HG02973 (cell line): ENCODE data around the gene CDKN2AIP.
"Not testable (repeated sequence)": the region's sequence is repeated elsewhere in the genome, so short reads cannot be mapped to it uniquely, and the experiment has no call there.

Experiments used
- ATAC-seq: cut with Tn5 transposase; IDR thresholded peaks from one replicate; pipeline ENCODE4 v1.9.1; 2021; ENCODE audit warnings: moderate library complexity; ENCODE audit not compliant: unreplicated experiment

Gene CDKN2AIP

GRCh38 chr4:183447646-183448045 is 3.2 kb downstream of the CDKN2AIP start:
- no peak for ATAC-seq

- ATAC-seq: no peak
These were observed 4.0 kb downstream of the CDKN2AIP start for GRCh38 chr4:183448436-183448835.

DNA sequence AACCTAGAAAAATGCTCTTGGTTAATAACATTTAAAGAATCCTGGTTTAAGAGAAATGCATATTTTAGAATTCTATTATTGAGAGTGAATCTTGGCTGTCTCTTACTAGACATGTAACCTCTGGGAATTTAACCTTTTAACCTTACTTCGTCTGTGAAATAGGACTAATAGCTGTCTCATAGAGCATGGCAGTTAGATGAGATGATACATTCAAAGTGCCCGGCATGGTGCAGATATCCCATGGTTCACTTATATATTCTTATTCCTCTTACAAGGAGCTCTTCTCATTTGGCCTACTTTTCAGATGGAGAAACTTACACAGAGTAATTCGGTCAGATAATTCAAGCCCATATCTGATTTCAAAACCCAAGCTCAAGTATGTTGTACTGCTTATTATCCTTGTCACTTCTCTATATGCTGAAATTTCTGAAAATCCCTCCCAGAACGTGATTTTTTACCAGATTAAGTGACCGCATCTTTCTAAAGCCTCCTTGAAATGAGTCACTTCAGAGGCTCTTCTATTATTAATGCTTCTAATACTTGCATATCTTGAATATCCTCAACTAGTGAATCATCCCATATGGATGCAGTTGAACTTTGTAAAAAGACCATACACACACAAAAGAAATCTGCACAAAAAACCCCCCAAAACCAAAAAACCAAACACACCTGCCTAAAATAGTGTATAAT is 4.9 kb downstream of the CDKN2AIP start:
- no peak for ATAC-seq

GRCh38 chr4:183450108-183450507 is 5.7 kb downstream of the CDKN2AIP start:
- no peak for ATAC-seq

GRCh38 chr4:183455431-183456195 is 11.2 kb downstream of the CDKN2AIP start:
- no peak for ATAC-seq

- no peak for ATAC-seq
These were observed 13.6 kb downstream of the CDKN2AIP start for GRCh38 chr4:183458005-183458404.

DNA sequence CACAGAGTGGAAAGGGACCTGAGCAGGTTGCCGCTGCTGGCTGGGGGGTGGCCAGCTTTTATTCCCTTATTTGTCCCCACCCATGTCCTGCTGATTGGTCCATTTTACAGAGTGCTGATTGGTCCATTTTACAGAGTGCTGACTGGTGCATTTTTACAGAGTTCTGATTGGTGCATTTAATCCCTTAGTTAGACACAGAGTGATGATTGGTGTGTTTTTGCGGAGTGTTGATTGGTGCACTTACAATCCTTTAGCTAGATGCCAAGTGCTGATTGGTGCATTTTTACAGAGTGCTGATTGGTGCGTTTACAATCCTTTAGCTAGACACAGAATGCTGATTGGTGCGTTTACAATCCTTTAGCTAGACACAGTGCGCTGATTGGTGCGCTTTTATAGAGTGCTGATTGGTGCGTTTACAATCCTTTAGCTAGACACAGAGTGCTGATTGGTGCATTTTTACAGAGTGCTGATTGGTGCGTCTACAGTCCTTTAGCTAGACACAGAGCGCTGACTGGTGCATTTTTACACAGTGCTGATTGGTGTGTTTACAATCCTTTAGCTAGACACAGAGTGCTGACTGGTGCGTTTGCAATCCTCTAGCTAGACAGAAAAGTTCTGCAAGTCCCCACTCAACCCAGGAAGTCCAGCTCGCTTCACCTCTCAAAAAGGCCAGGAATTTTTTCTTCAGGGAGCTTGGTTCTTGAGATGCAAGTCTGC is 19.6 kb downstream of the CDKN2AIP start:
- ATAC-seq: not testable (repeated sequence)

DNA sequence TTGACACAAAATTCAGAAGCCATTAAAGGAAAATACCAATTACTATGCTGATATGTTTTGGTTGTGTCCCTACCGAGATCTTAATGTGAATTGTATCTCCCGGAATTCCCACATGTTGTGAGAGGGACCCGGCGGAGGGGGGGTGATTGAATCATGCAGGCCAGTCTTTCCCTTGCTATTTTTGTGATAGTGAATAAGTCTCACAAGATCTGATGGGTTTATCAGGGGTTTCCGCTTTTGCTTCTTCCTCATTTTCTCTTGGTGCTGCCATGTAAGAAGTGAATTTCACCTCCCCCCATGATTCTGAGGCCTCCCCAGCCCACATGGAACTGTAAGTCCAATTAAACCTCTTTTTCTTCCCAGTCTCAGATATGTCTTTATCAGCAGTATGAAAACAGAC is 21.4 kb downstream of the CDKN2AIP start:
- not testable (repeated sequence) for ATAC-seq

GRCh38 chr4:183467246-183467645 is 22.8 kb downstream of the CDKN2AIP start:
- no peak for ATAC-seq

DNA sequence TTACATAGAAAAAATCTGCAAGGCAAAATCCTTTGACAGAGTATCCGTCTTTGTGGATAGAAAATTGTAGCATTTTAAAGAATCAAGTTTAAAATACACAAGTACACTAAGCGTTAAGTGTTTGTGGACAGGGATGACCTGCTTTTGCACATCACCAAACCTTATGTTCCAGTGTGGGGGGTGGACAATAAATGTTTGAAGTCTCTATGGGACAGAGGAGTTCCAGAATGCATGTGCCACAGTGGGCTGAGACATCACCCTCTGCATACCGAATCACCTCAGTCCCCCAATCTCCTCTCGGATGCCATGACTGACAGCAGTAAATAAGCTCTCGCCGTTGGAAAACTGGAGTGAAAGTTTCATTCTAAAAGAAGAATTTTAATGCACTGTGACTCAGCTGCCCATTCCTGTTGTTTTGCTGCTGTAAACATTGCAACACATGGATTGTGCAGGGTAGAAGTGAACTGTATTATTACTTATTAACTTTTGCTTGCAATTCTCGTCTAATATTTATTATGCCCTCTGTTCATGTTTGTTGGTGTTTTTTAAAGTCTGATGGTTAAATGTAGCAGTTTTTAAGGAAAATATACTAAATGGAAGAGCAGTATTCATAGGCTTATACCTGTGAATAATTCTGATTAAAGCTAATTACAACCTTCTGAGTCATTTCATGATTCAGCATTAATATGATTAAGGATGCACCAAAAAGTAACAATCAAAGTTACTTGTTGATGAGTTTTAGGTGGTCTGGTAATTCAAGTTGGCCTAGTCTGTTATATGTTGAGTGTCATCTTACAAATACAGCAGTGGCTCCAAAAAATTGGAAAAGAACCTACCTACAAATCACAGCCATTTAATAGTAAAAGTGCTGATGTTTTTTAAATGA is 24.0 kb downstream of the CDKN2AIP start:
- no peak for ATAC-seq

DNA sequence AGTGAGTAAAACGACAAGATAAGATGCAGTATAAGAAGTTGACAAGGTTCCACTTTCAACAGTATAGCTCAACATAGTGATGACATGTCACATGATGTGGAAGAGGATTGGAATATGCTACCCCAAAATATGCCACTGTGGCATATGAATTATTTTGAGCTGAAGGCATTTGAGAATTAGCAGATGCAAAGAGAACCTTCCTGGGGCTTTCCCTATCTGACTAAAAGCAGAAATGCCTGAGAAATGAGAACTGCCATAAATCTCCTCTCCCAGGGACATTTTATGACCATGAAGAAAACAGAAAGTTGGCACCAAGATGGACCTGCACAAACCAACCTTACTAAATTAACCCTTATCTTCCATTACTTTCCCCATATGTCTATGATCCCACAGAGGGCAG is 24.8 kb downstream of the CDKN2AIP start:
- ATAC-seq: no peak

DNA sequence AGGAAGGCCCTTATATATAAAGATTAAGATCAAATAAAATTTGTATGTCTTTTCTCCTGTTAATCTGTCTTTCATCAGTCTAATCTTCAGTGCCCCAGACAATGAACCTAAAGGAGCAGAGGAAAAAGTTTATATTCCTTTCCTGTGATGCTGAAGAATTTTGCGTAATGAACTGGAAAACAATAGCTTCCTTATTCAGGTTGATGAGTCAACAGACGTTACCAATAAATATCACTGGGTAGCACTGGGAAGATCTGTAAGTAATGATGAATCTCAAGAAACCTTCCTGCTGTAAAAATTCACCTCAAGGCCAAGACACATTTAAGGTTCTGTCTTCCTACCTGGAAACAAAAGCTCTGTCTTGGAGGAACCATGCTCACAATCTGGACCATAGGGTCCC is 25.5 kb downstream of the CDKN2AIP start:
- no peak for ATAC-seq

GRCh38 chr4:183470821-183471220 is 26.4 kb downstream of the CDKN2AIP start:
- no peak for ATAC-seq

- peak; percentile 85 for ATAC-seq
These were observed 27.7 kb downstream of the CDKN2AIP start for GRCh38 chr4:183471946-183472708.

DNA sequence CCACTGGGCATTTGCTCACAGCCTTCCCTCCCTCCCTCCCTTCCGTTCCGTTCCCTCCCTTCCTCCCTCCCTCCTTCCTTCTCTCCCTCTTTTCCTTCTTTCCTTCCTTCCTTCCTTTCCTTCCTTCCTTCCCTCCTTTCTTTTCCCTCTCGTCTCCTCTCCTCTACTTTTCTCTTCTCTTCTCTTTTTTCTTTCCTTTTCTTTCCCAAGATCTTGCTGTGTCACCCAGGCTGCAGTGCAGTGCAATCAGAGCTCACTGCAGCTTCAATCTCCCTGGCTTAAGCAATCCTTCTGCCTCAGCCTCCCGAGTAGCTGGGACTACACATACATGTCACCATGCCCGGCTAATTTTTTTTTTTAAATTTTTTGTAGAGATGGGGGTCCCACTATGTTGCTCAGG is 33.7 kb downstream of the CDKN2AIP start:
- no peak for ATAC-seq

DNA sequence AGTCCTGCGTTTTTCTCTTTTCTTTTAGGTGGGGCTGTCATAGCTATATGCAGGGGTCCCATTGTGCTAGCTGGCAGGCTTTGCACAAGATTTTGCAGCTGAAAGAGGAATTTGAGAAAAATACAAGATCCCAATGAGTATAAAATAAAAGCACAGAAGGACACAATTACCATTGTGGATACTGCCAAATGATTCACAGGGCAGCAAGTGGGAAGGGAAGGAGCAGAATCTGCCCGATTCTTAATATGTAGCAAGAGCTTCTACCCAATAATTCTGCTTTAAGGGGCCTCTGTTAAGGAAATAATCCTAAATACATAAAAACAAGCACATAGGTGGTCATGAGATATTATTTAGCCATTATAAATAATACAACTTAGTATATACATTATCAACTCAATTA is 34.5 kb downstream of the CDKN2AIP start:
- no peak for ATAC-seq

DNA sequence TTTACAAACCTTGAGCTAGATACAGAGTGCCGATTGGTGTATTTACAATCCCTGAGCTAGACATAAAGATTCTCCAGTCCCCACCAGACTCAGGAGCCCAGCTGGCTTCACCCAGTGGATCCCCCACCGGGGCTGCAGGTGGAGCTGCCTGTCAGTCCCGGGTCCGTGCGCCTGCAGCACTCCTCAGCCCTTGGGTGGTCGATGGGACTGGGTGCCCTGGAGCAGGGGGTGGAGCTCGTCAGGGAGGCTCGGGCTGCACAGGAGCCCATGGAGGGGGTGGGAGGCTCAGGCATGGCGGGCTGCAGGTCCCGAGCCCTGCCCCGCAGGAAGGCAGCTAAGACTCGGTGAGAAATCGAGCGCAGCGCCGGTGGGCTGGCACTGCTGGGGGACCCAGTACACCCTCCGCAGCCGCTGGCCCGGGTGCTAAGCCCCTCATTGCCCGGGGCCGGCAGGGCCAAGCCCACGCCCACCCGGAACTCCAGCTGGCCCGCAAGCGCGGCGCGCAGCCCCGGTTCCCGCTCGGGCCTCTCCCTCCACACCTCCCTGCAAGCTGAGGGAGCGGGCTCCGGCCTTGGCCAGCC is 38.2 kb downstream of the CDKN2AIP start:
- not testable (repeated sequence) for ATAC-seq

GRCh38 chr4:183483997-183484396 is 39.6 kb downstream of the CDKN2AIP start:
- ATAC-seq: no peak

GRCh38 chr4:183485411-183486160 is 41.1 kb downstream of the CDKN2AIP start:
- no peak for ATAC-seq
